GM18951 (cell line): ENCODE data around the gene SH3GL2.

Experiments used
- POLR2A ChIP-seq: IDR thresholded peaks from 4 replicates; pipeline ENCODE4 v1.6.1; 2011; ENCODE audit warnings: mild to moderate bottlenecking; ENCODE audit not compliant: insufficient read length, insufficient read depth; ENCODE audit errors: extremely low read depth
- in situ Hi-C: fragments of 300-500 bp; cut with MboI; formaldehyde crosslinking; loops from one replicate; pipeline ENCODE4 v1.12.0; 2022; ENCODE audit warnings: low sequenced_read_pairs, mixed read lengths, inconsistent platforms; ENCODE audit not compliant: unreplicated experiment

Gene SH3GL2

DNA sequence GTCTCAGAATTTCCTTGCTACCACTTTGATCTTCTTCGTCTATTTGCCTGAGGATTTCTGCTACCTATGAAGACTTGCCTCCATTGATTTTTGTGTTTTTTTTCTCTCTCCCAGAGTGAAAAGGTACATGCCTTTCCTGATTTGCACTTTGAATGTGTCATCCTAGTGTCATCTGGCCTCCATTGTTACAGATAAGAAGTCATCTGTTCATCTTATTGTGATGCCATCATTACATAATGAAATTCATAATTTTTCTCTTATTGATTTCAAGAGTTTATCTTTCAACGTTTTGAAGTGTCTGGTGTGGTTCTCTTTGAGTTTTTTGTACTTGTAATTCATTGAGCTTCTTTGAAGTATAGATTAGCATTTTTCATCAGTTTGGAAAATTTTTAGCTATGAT, 144.8 kb downstream of the SH3GL2 start:
- in situ Hi-C loops: no loop called here
- TF ChIP-seq POLR2A: no peak

- in situ Hi-C loops: no loop called here
- no peak for TF ChIP-seq POLR2A
Measured at GRCh38 chr9:17725399-17726010, 146.6 kb downstream of the SH3GL2 start.

DNA sequence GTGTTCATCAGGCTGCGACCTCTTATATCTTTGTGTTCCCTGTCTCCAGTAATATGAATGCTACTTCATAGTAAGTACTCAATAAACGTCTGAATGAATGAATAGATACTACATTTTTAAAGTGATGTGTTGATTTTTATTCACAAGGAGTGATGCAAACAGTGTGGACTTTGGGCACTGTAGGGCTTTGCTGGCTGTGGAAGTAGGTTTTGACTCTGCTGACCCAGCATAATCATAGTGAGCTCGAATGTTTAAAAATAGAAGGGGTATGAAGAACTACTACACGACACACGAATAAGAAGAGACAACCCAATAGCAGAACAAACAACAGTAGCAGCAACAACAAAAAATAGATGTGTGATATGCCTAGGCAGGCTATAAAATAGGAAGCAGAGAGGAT, 147.4 kb downstream of the SH3GL2 start:
- TF ChIP-seq POLR2A: no peak
- in situ Hi-C loops: no loop called here

- in situ Hi-C loops: no loop called here
- no peak for TF ChIP-seq POLR2A
Measured at GRCh38 chr9:17730899-17731298, 152.0 kb downstream of the SH3GL2 start.

- in situ Hi-C loops: no loop called here
- no peak for TF ChIP-seq POLR2A
Measured at GRCh38 chr9:17731308-17731707, 152.4 kb downstream of the SH3GL2 start.

GRCh38 chr9:17734674-17735073, 155.8 kb downstream of the SH3GL2 start:
- in situ Hi-C loops: no loop called here
- TF ChIP-seq POLR2A: no peak

GRCh38 chr9:17735859-17736258, 157.0 kb downstream of the SH3GL2 start:
- no peak for TF ChIP-seq POLR2A
- in situ Hi-C loops: no loop called here

DNA sequence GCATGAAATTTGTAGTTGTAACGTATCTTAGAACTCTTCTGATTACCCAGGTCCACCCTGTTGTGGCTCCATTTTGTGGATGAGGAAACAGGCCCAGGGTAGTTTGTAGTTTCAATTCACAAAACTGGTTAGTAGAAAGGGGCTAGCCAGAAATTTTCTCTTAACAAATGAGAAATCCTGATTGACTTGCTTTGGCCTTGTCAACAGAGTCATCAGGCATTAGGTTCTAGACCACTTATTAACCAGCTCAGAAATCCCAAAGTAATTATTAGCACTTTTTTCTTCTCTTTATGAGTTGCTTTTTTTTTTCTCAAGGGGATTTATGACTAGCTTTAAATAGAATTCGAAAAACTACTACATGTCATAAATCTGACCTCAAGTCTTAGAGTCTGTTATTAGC, 160.2 kb downstream of the SH3GL2 start:
- TF ChIP-seq POLR2A: no peak
- in situ Hi-C loops: no loop called here

DNA sequence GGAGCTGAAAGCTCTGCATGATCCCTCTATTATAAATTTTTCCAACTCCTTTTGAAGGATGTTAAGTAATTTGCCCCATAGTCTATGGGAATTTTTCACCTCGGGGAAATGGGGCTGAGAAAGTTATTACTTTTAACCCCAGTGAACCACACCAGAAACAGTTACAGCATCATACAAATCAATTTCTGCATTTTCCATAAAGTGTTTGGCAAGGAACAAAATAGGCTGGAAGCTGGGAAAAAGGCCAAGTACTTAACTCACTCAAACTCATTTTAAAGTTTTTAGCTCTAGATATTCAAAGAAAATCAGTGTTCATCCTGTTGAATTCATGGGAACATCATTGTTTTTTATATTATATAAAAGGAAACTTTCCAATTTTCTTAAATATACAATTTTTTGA, 160.9 kb downstream of the SH3GL2 start:
- in situ Hi-C loops: no loop called here
- TF ChIP-seq POLR2A: no peak

- in situ Hi-C loops: no loop called here
- no peak for TF ChIP-seq POLR2A
Measured at GRCh38 chr9:17742067-17742466, 163.2 kb downstream of the SH3GL2 start.

- TF ChIP-seq POLR2A: no peak
- in situ Hi-C loops: no loop called here
Measured at GRCh38 chr9:17744786-17745185, 165.9 kb downstream of the SH3GL2 start.

DNA sequence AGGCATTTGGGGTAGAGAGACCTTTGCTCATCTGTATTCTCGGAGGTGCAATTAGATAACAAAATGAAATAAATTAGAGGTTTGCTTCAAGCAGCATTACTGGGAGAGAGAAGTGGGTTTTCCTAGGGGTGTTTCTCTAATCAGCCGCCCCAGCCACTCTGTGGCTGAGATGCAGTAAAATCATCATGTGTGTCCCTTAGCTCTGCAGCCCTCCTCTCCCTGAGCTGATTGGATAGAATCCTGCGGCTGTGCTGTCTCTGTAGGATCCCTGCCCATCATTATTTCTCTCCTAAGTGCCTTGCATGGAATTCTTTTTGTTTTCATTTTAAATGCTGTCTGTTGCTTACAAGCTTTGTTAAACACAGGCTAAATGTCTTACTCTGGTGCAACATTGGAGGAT, 171.4 kb downstream of the SH3GL2 start:
- in situ Hi-C loops: no loop called here
- TF ChIP-seq POLR2A: no peak

DNA sequence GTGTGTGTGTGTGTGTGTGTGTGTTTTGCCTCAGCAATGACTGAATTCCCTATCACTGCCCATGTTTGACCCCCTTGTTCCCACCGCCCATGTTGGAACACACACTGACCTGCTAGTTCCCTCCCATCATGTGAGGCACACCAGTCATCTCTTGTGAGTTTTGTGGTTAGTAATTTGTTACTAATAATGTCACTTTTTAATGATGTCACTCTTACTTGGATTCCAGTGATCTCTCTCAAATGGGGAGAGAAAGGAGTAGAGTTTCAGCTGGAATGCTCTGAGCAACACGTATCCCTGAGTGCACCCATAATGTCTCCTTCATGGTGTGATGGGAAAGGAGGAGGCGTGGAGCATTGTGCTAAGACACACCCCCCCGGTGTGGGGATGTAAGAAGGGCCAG, 172.6 kb downstream of the SH3GL2 start:
- no peak for TF ChIP-seq POLR2A
- in situ Hi-C loops: no loop called here

GRCh38 chr9:17752021-17752420, 173.2 kb downstream of the SH3GL2 start:
- in situ Hi-C loops: no loop called here
- no peak for TF ChIP-seq POLR2A

GRCh38 chr9:17757816-17758215, 178.9 kb downstream of the SH3GL2 start:
- in situ Hi-C loops: no loop called here
- TF ChIP-seq POLR2A: no peak
